ENCODE measurements around the gene ADAM10. TPM values are rescaled to one million over a fixed set of nuclear protein-coding genes. Genes with fewer than 3 reads are reported as not detected.
A peak's percentile ranks its signal among the peaks of the same experiment; 100 is the strongest.

ADAM10 gene
- total RNA-seq, 4 donors from 2014 or later: 42.9 to 83.3 (median 62.7) TPM

GRCh38 chr15:58551084-58551763 lies 198.3 kb downstream of the ADAM10 start:
- no peak overlapping the region for H3K4me3 ChIP-seq

GRCh38 chr15:58549785-58550074 lies 199.8 kb downstream of the ADAM10 start:
- Histone ChIP-seq H3K36me3 (no peaks in the 10 kb centered on the region), H3K4me1 (peaks cover 0 to 32% (median 2%) of the 10 kb centered on the region in 4 donors), H3K27ac (peak overlapping the region in 1 of 4 donors; percentile 40), H3K27me3 (no peaks in the 10 kb centered on the region), H3K4me3 (no peak overlapping the region), H3K9me3 (no peaks in the 10 kb centered on the region)
- TF ChIP-seq CTCF (IDR thresholded peaks at IDR 0.05): no peak
- no peak for TF ChIP-seq POLR2A (IDR thresholded peaks at IDR 0.05)
- no peak for DNase-seq

More at GRCh38 chr15:58551084-58551763, 198.3 kb downstream of the ADAM10 start:
- DNase-seq: peak in 1 of 3 donors; percentile 38
- Histone ChIP-seq H3K4me1 (peaks cover 0 to 32% (median 2%) of the 10 kb centered on the region in 4 donors), H3K36me3 (no peaks in the 10 kb centered on the region), H3K27me3 (no peaks in the 10 kb centered on the region), H3K9me3 (no peaks in the 10 kb centered on the region), H3K27ac (peak overlapping the region; percentile 5 to 89 (median 54))
- TF ChIP-seq CTCF (IDR thresholded peaks at IDR 0.05) (no peak), POLR2A (IDR thresholded peaks at IDR 0.05) (no peak)

- H3K4me3 ChIP-seq: no peak overlapping the region
- peak in 1 of 3 donors; percentile 26 for DNase-seq
- no peaks in the 10 kb centered on the region for H3K9me3 ChIP-seq
- no peaks in the 10 kb centered on the region for H3K36me3 ChIP-seq
- H3K27ac ChIP-seq: peak overlapping the region in 1 of 4 donors; percentile 40
- TF ChIP-seq CTCF (IDR thresholded peaks at IDR 0.05) (no peak), POLR2A (IDR thresholded peaks at IDR 0.05) (no peak)
- H3K4me1 ChIP-seq: peaks cover 0 to 32% (median 2%) of the 10 kb centered on the region in 4 donors
- H3K27me3 ChIP-seq: no peaks in the 10 kb centered on the region
These were observed 200.3 kb downstream of the ADAM10 start for GRCh38 chr15:58549013-58549784.

- no peaks in the 10 kb centered on the region for H3K27me3 ChIP-seq
- no peaks in the 10 kb centered on the region for H3K9me3 ChIP-seq
- H3K4me1 ChIP-seq: peaks cover 0 to 30% (median 2%) of the 10 kb centered on the region in 4 donors
- H3K27ac ChIP-seq: no peak overlapping the region
- no peak overlapping the region for H3K4me3 ChIP-seq
- H3K36me3 ChIP-seq: no peaks in the 10 kb centered on the region
- TF ChIP-seq POLR2A (IDR thresholded peaks at IDR 0.05): no peak
- DNase-seq: peak in 1 of 3 donors; percentile 38
These were observed 201.0 kb downstream of the ADAM10 start for GRCh38 chr15:58548308-58549012.

- Histone ChIP-seq H3K27ac (no peak overlapping the region), H3K36me3 (no peaks in the 10 kb centered on the region), H3K27me3 (no peaks in the 10 kb centered on the region), H3K4me3 (no peak overlapping the region), H3K4me1 (peaks cover 0 to 24% (median 2%) of the 10 kb centered on the region in 4 donors), H3K9me3 (no peaks in the 10 kb centered on the region)
- DNase-seq: peak in 1 of 3 donors; percentile 33
- TF ChIP-seq CTCF (IDR thresholded peaks at IDR 0.05) (no peak), POLR2A (IDR thresholded peaks at IDR 0.05) (no peak)
These were observed 201.7 kb downstream of the ADAM10 start for GRCh38 chr15:58547628-58548307.

Data from Peyer's patch (tissue), 4 donors.